ENCODE measurements around the gene PDGFD.

GRCh38 chr11:104113541-104113940 is 50.4 kb downstream of the PDGFD start:
- TF ChIP-seq CTCF (IDR thresholded peaks at IDR 0.05) = no peak
- TF ChIP-seq POLR2A (IDR thresholded peaks at IDR 0.05) = no peak
- TF ChIP-seq EP300 (IDR thresholded peaks at IDR 0.05) = no peak

All from ovary (tissue), 3 donors.